Neural cell (in vitro differentiated cells): Measurements from ENCODE around the gene MRPL14. TPM values are rescaled to one million over a fixed set of nuclear protein-coding genes. Genes with fewer than 3 reads are reported as not detected.

Source experiments
- H2AFZ ChIP-seq: fragments of 200-600, 300-800 bp; sonication (generic), shearing (Covaris generic); 2 replicates; pipeline ENCODE4 v1.6.0; 2014; ENCODE audit warnings: low read depth, mild to moderate bottlenecking, antibody characterized with exemption, low read length, moderate library complexity
- H3F3A ChIP-seq: fragments of 200-600 bp; shearing (Covaris generic); 2 replicates; pipeline ENCODE4 v1.6.1; 2016; ENCODE audit warnings: mild to moderate bottlenecking, moderate library complexity, mixed read lengths, antibody characterized with exemption, low read length; ENCODE audit not compliant: insufficient read depth, poor library complexity, severe bottlenecking
- H3K27ac ChIP-seq: fragments of 200-600, 300-800 bp; sonication (generic), shearing (Covaris generic); 2 replicates; pipeline ENCODE4 v1.5.1; 2014; ENCODE audit warnings: mild to moderate bottlenecking, low read length, moderate library complexity
- H3K27me3 ChIP-seq: fragments of 300-800, 200-600 bp; sonication (generic), shearing (Covaris generic); 2 replicates; pipeline ENCODE4 v1.6.0; 2014; ENCODE audit warnings: mild to moderate bottlenecking, low read depth, low read length, moderate library complexity; ENCODE audit not compliant: insufficient read depth
- H3K36me3 ChIP-seq: fragments of 300-800, 200-600 bp; sonication (generic), shearing (Covaris generic); 2 replicates; pipeline ENCODE4 v1.5.1; 2014; ENCODE audit warnings: mild to moderate bottlenecking, antibody characterized with exemption, low read length, moderate library complexity; ENCODE audit not compliant: insufficient read depth
- H3K4me2 ChIP-seq: fragments of 300-800, 200-600 bp; sonication (generic), shearing (Covaris generic); 2 replicates; pipeline ENCODE4 v1.6.0; 2014; ENCODE audit warnings: mild to moderate bottlenecking, low read length
- H3K4me3 ChIP-seq: fragments of 300-800, 200-600 bp; sonication (generic), shearing (Covaris generic); 2 replicates; pipeline ENCODE4 v1.5.1; 2014; ENCODE audit warnings: mild to moderate bottlenecking, low read length, moderate library complexity
- H3K79me2 ChIP-seq: fragments of 200-600 bp; shearing (Covaris generic); replicated peaks from 2 replicates; pipeline ENCODE4 v1.6.0; 2014; ENCODE audit warnings: mild to moderate bottlenecking, low read length, moderate library complexity; ENCODE audit not compliant: insufficient read depth
- H3K9ac ChIP-seq: fragments of 300-800, 200-600 bp; sonication (generic), shearing (Covaris generic); 2 replicates; pipeline ENCODE4 v1.6.1; 2016; ENCODE audit warnings: mild to moderate bottlenecking, low read length, mixed read lengths
- H3K9me2 ChIP-seq: fragments of 200-600 bp; shearing (Covaris generic); 2 replicates; pipeline ENCODE4 v1.6.1; 2016; ENCODE audit warnings: mild to moderate bottlenecking, low read length, mixed read lengths; ENCODE audit not compliant: insufficient read depth
- H3K9me3 ChIP-seq: fragments of 200-600, 300-800 bp; sonication (generic), shearing (Covaris generic); 2 replicates; pipeline ENCODE4 v1.6.1; 2016; ENCODE audit warnings: mild to moderate bottlenecking, mixed run types, low read length, moderate library complexity, mixed read lengths
- H4K20me1 ChIP-seq: fragments of 200-600 bp; shearing (Covaris generic); 2 replicates; pipeline ENCODE4 v1.6.1; 2016; ENCODE audit warnings: mild to moderate bottlenecking, mixed run types; ENCODE audit not compliant: insufficient read depth
- CTCF ChIP-seq: fragments of 450-650 bp; IDR thresholded peaks from 2 replicates; pipeline ENCODE4 v1.5.1; 2014; ENCODE audit warnings: antibody characterized with exemption, mild to moderate bottlenecking, moderate library complexity; ENCODE audit not compliant: poor library complexity, severe bottlenecking
- EZH2 ChIP-seq: fragments of 200-600, 300-800 bp; shearing (Covaris generic), sonication (generic); IDR thresholded peaks from 2 replicates; pipeline ENCODE4 v1.6.1; 2014; ENCODE audit warnings: antibody characterized with exemption, low read length, borderline replicate concordance, mild to moderate bottlenecking; ENCODE audit not compliant: insufficient read depth, poor library complexity, severe bottlenecking
- MXI1 ChIP-seq: fragments of 450-650 bp; conservative IDR thresholded peaks from 2 replicates; pipeline ENCODE4 v1.6.1; 2014; ENCODE audit warnings: antibody characterized with exemption, mild to moderate bottlenecking; ENCODE audit not compliant: poor library complexity, severe bottlenecking
- POLR2AphosphoS5 ChIP-seq: IDR thresholded peaks from 2 replicates; pipeline ENCODE4 v1.6.1; 2012
- RAD21 ChIP-seq: fragments of 450-650 bp; conservative IDR thresholded peaks from 2 replicates; pipeline ENCODE4 v1.6.1; 2014; ENCODE audit warnings: antibody characterized with exemption, mild to moderate bottlenecking, moderate library complexity
- SMC3 ChIP-seq: fragments of 450-650 bp; conservative IDR thresholded peaks from 2 replicates; pipeline ENCODE4 v1.6.1; 2014; ENCODE audit warnings: antibody characterized with exemption, mild to moderate bottlenecking, moderate library complexity; ENCODE audit not compliant: poor library complexity
- TAF1 ChIP-seq: IDR thresholded peaks from 2 replicates; pipeline ENCODE4 v1.6.1; 2012; ENCODE audit warnings: low read depth
- polyA plus RNA-seq: library from polyadenylated mRNA; depleted of rRNA; stranded (reverse); fragments of >200 nt; gene quantifications from 2 replicates; pipeline ENCODE4 v1.2.3, GENCODE V29; 2014
- TF ChIP-seq, protein P1 (sequence below): IDR thresholded peaks from 2 replicates; pipeline ENCODE4 v1.6.1; 2012; ENCODE audit warnings: borderline replicate concordance

MRPL14 gene
- polyA plus RNA-seq, 1 donor from 2014 or later = 66.4 TPM

DNA sequence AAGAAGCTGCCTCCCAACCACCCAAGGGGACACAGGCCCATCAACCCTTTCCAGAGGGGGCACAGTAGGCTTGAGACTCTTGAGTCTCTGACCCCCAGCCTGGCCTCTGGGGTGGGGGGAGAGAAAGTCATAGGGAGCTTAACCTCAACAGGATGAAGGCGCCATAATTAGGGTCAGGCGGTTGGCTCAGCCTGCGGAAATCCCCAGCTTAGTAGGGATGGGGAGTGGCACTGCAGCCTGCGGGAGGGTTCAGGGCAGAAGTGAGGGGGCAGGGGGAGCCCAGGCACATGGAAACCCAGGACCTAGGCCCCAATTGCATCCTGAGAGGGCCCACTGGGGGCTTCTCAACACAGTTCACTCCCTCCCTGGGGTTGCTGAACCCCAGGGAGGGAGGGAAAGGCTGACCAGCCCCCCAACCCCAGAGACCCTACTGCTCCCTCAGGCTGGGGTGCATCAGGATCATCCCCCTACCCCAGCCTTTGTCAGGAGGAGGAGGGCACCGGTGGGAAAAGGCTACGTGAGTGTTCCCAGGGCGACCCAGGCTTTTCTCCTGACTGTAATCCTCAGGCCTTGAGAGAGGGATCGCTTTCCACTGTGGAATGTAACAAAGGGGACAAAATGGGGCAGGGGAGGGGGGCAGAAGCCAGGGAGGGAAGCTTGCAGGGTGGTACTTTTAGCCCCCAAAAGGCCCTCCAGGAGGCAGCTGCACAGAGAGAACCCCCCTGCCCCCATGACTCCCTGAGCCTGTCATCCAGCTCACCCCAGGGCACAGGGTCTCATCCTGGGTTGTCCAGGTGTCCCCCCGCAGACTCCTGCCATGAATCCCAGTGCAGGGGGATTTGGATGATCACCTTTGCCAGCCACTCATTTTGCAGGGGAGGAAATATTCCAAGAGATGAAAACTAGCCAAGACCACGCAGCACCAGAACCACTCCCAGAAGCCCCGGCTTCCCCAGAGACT, 46.4 kb downstream of the MRPL14 start:
- Histone ChIP-seq H3K9me3 (no peaks in the 10 kb centered on the region), H3K27me3 (peaks cover 3% of the 10 kb centered on the region), H3K36me3 (no peaks in the 10 kb centered on the region), H3K79me2 (no peaks in the 10 kb centered on the region), H3K9me2 (no peaks in the 10 kb centered on the region), H3K9ac (no peak overlapping the region), H4K20me1 (no peaks in the 10 kb centered on the region), H3K4me2 (no peak overlapping the region), H2AFZ (no peak overlapping the region), H3K27ac (no peak overlapping the region), H3F3A (no peaks in the 10 kb centered on the region), H3K4me3 (no peak overlapping the region)
- TF ChIP-seq, protein P1, sequence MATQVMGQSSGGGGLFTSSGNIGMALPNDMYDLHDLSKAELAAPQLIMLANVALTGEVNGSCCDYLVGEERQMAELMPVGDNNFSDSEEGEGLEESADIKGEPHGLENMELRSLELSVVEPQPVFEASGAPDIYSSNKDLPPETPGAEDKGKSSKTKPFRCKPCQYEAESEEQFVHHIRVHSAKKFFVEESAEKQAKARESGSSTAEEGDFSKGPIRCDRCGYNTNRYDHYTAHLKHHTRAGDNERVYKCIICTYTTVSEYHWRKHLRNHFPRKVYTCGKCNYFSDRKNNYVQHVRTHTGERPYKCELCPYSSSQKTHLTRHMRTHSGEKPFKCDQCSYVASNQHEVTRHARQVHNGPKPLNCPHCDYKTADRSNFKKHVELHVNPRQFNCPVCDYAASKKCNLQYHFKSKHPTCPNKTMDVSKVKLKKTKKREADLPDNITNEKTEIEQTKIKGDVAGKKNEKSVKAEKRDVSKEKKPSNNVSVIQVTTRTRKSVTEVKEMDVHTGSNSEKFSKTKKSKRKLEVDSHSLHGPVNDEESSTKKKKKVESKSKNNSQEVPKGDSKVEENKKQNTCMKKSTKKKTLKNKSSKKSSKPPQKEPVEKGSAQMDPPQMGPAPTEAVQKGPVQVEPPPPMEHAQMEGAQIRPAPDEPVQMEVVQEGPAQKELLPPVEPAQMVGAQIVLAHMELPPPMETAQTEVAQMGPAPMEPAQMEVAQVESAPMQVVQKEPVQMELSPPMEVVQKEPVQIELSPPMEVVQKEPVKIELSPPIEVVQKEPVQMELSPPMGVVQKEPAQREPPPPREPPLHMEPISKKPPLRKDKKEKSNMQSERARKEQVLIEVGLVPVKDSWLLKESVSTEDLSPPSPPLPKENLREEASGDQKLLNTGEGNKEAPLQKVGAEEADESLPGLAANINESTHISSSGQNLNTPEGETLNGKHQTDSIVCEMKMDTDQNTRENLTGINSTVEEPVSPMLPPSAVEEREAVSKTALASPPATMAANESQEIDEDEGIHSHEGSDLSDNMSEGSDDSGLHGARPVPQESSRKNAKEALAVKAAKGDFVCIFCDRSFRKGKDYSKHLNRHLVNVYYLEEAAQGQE = no peak
- TF ChIP-seq SMC3 (no peak), CTCF (no peak), RAD21 (no peak), POLR2AphosphoS5 (no peak), EZH2 (no peak), MXI1 (no peak), TAF1 (no peak)

- Histone ChIP-seq H3K4me3 (no peak overlapping the region), H3K79me2 (no peaks in the 10 kb centered on the region), H3K9ac (no peak overlapping the region), H3K9me2 (no peaks in the 10 kb centered on the region), H4K20me1 (no peaks in the 10 kb centered on the region), H3K36me3 (no peaks in the 10 kb centered on the region), H3K9me3 (no peaks in the 10 kb centered on the region), H3F3A (no peaks in the 10 kb centered on the region), H3K27ac (no peak overlapping the region), H2AFZ (no peak overlapping the region), H3K4me2 (no peak overlapping the region), H3K27me3 (peaks cover 3% of the 10 kb centered on the region)
- TF ChIP-seq MXI1 (no peak), CTCF (no peak), EZH2 (no peak), SMC3 (no peak)
These were observed 47.6 kb downstream of the MRPL14 start for GRCh38 chr6:44079672-44080071.
